Retina (tissue), 1 donor: ENCODE results near the gene TMEM178A.
"Not testable (repeated sequence)": the region's sequence is repeated elsewhere in the genome, so short reads cannot be mapped to it uniquely, and the experiment has no call there.

Experiments used
- DNase-seq: peaks from one replicate; pipeline ENCODE4 v3.0.0-alpha.2; 2016

Gene TMEM178A

DNA sequence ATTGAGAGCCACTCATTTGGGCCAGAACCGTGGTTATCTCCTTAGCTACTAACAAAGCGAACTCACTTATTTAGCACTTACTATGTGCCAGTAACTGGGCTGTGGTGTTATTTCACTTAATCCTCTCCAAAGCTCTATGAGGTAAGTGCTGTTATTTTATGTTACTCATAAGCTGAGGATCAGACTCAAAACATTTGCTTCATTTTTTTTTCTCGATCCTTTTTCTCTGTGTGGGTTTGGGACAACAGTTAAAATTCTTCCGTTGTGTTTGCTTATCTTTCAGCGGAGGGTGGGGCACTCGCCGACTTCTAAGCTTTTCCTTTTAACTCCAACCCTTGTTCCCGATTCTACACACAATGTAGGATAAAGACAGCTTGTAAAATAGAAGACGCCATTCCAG lies 52.8 kb downstream of the TMEM178A start:
- DNase-seq = no peak

GRCh38 chr2:39719317-39719716 lies 53.6 kb downstream of the TMEM178A start:
- no peak for DNase-seq

DNA sequence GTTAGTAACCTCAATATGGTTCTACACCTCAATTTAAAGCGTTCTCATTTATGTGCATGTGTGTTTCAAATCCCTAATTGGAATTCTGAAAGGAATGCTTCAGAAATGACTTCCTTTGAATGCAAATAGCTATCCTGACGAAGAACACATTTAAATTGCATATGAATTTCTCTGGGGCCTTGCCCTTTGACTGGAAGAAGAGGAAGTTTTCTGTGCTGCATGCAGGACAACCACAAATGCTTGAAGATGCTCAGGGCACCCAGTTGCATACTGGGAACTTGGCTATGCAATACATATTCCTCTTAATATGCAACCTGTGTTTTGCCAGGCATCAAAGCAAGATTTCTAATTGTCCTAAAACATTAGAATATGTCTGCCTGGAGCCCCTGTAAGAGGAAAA lies 55.3 kb downstream of the TMEM178A start:
- no peak for DNase-seq

- DNase-seq = no peak
Observed at GRCh38 chr2:39723497-39723896, 57.8 kb downstream of the TMEM178A start.

DNA sequence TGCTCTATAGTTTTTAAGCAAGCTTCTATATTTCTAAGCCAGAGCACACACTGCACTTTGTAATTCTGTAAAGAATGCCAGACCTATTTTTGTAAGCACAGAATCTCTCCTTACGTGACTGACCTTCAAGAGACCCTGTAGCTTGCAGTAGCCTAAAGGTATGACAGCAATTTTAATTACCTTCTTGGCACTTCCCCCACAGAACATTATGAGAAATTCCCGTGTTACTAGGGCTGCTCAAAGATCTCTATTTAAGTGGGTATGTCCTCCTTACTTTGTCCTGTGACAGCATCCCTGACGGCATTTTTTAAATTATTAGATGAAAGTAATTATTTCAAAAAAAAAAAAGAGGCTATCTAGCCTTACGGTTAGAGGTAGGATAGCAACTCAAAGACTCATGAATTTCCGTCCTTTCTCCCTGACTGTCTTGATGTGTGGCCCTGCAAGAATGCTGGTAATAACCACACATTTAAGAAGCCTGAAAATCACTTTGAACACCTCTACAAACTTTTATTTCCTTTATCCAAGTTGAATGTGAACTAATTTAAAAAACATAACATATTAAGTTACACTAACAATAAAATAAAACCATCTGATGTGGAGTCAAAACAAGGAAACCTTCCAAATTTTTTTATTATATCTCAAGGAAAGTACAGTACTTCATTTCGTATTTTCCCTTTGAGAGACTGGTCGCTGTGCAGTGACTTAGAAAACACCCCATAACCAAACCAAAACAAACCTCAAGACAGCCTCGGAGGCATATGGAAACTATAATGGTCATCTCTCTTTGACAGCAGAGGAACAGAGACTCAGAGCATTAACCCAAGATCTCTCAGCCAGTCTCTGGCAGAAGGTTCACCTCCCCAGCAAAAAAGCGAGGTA lies 58.5 kb downstream of the TMEM178A start:
- no peak for DNase-seq

- no peak for DNase-seq
Observed at GRCh38 chr2:39724828-39725144, 59.1 kb downstream of the TMEM178A start.

DNA sequence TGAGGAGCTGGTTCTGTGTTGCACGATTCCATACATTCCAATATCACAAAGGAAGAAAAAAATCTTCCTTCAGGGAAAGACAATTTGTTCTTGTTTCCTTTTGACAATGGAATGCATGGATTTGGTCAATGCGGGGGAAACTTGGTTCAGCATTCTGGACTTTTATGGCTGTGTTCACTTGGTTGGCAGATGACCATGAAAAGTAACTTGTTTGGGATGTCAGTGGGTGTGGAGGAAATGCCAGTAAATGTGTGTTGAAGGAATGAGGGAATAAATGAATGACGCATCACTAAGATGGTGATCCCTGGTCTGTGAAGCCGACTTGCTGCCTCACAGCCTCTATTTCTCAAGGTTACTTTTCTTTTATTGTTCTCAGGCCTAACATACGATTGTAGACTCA lies 59.7 kb downstream of the TMEM178A start:
- DNase-seq = no peak

GRCh38 chr2:39728085-39728484 lies 62.4 kb downstream of the TMEM178A start:
- not testable (repeated sequence) for DNase-seq

DNA sequence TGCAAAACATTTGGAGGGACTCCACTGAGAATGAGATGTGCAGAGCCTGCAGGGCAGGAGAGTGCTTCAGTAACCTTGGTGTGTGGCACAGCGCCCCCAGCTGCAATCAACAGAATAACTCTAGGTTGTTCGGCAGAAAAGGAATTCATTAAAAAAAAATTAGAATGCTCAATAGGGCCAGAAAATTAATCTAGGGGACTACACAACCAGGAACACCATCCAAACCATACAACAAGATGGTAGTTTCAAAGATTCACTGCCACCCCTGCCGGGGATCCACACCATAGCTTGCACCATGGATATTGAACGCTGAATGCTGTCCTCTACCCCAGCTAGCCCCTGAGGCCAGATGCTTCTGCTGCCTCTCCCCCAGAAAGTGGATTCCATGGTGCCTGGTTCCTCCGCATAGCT lies 63.2 kb downstream of the TMEM178A start:
- DNase-seq = no peak

- DNase-seq = no peak
Observed at GRCh38 chr2:39730276-39730675, 64.6 kb downstream of the TMEM178A start.

GRCh38 chr2:39730685-39731302 lies 65.1 kb downstream of the TMEM178A start:
- DNase-seq = no peak

GRCh38 chr2:39731546-39731945 lies 65.8 kb downstream of the TMEM178A start:
- no peak for DNase-seq

DNA sequence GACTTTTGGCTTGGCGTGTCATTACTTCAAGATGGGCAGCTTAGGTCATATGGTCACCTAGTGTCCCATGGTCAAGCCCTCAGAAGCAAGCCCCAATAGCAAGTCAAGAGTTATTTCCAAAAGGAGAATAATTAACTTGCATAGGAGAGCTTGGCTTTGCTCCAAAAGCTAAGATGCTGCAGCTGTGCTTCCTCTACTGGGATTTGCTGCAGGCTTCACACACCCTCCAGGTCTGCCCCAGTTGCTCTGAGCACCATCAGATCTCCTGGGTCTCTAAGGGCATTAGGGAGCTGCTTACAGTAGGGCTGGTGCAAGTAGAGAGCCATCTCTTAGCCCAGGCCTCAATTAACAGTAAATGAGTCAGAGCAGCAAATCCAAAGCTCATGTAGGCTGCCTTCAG lies 66.8 kb downstream of the TMEM178A start:
- no peak for DNase-seq

DNA sequence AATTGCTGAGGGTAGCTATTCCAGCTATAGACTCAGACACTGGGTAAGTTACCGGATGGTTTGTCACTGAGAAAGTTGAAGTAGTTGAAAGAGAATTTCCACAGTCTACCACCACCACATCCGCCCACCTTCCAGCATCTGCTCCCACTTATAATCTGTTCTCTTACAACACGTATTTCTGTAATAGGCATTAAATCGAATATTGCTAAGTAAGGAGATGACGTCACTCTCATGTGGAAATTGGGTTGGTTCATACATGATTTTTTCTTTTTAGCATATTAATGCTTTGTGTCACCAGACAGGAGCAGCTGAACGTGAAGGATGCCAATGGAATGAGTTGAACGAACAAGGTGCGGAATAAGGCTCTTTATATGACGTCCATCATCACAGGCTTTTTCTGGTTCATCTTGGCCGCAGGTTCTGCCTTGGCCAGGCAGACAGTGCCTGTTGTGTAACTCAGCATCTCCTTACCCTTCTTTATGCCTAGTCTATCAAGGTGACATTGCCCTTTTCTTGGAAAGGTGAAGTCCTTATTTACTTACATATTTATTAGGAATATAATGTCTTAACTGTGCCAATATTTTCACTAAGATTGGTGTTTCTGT lies 67.5 kb downstream of the TMEM178A start:
- no peak for DNase-seq

- no peak for DNase-seq
Observed at GRCh38 chr2:39734445-39734844, 68.7 kb downstream of the TMEM178A start.

GRCh38 chr2:39735648-39736047 lies 69.9 kb downstream of the TMEM178A start:
- no peak for DNase-seq

DNA sequence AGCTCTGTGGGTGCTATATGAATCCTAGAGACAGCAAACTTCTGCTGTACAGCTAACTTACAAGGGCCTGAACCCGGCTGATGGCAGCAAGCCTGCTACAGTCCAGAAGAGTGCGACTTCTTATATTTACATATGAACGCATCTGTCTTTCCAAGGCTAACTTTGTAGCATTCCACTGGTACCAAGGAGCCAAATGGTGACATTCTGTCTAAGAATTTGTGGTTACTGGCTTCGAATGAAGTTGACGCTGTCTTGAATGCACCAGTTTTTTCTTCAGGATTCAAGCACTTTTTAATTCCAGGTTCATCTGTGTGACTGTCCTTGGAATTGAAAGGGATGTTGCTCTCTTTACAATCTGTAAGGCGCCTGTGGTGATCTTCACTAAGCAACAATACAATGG lies 70.9 kb downstream of the TMEM178A start:
- DNase-seq = no peak

DNA sequence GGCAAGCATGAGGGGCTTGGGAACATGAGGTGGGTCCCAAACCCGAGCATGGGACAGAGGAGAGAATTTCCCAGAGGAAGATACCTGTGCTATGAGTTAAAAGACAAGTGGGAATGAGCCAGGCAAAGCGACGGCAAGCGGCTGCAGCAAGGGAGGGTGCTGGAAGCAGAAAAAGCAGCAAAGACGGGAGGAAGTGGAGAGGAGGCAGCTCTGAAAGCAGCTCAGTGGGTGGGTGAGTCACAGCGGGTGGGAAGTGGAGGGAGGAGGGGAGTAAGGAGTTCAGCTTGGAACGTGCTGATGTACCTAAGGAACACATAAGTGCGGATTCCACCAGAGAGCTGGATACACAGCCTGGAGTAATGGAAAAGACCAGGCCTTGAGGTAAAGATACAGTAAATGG lies 71.9 kb downstream of the TMEM178A start:
- DNase-seq = no peak

- no peak for DNase-seq
Observed at GRCh38 chr2:39738936-39739335, 73.2 kb downstream of the TMEM178A start.

DNA sequence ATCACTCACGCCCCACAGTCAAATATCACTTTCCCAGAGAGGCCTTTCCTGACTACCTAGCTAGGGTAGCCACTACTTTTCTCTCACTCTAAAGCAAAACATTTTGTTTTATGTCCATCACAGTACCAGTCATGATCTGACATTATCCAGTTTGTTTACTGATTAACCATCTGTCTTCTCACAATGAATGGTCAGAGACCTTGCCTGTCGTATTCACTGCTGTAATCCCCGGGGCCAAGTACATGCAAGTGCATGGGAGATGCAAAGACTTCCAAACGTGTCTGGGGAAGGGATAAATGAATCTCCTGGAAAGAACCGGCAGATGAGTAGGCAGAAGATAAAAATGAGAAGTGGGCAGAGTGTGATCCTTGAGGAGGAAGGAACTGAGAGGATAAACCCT lies 73.7 kb downstream of the TMEM178A start:
- DNase-seq = no peak

DNA sequence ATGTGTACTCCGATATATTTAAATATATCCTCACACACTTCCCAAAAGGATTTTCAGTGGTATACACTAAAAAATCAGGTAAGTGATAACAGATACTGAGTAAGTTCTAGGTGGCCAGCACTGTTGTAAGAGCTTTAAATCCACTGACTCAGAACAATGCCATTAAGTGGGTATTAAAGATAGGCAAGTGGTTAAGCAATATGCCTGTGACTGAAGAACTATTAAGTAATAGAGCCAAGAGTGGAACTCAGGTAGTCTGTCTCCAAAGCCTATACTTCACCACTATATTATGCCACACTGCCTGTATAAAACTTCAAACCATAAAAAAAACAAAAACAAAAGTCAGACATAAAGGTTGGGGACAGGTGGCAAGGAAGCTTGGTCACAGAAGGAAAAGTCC lies 76.2 kb downstream of the TMEM178A start:
- DNase-seq = no peak

DNA sequence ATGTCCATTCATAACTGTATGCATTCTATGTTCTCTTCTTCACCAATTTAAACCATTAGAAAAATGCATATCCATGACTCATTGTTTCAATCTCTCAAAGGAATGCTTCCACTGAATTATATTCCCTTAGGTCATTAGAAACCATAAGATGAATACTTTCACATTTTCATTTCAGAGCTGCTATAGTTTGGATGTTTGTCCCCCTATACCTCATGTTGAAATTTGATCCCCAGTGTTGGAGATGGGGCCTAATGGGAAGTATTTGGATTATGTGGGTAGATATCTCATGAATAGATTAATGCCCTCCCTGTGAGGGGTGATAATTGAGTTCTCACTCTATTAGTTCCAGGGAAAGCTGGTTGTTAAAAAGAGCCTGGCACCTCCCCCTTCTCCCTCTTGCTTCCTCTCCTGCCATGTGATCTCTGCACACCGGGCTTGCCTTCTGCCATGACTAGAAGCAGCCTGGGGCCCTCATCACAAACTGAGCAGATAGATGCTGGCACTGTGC lies 77.6 kb downstream of the TMEM178A start:
- DNase-seq = no peak

- DNase-seq = no peak
Observed at GRCh38 chr2:39755466-39755865, 89.7 kb downstream of the TMEM178A start.

DNA sequence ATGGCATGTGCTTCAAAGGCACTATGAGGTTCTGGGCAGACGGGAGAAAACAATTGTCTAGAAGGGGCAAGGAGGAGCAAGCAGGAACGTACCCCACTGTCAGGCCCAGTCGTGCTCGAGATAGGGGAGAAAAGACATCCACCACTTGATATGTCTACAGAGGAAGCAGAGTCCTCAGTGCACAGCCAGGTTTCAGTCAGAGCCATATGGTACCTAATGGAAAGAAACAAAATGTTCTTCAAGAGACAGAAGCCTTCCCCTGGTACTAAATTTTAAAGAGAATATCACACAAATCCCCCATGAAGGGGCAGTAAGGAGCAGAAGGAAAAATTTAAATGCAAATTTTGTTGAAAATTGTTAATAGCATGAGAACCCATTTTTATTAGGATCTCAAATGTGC lies 91.4 kb downstream of the TMEM178A start:
- no peak for DNase-seq
